ENCODE measurements around the gene AURKB. TPM values are rescaled to one million over a fixed set of nuclear protein-coding genes. Genes with fewer than 3 reads are reported as not detected.
"Not testable (repeated sequence)": the region's sequence is repeated elsewhere in the genome, so short reads cannot be mapped to it uniquely, and the experiment has no call there.

Gene AURKB
- total RNA-seq, 1 experiment from 2014 or later, result 141 TPM

DNA sequence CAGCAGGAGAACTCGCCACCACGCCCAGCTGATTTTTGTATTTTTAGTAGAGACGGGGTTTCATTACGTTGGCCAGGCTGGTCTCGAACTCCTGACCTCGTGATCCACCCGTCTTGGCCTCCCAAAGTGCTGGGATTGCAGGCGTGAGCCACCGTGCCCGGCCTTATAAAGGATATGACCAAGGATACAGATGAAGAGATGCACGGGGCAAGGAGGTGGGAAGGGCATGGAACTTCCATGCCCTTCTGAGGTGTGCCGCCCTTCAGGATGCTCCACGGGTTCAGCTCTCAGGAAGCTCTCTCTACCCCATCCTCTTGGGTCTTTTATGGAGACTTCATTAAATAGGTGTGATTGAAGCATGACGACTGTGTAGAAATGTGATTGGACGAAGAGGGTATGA, 3.6 kb upstream of the AURKB start:
- H3K9ac ChIP-seq (ENCODE audit: low read length); DNase-seq (ENCODE audit: low read depth, low spot score); intact Hi-C loops (cut with micrococcal nuclease); CTCF ChIA-PET; H3K9me2 ChIP-seq (ENCODE audit: insufficient read depth); H3K36me3 ChIP-seq (ENCODE audit: control insufficient read depth in 1 of 2, insufficient read depth in 2 of 2, low read length in 2 of 2); H3K27ac ChIP-seq (ENCODE audit: low read depth, low read length); BruUV-seq (replicated peaks); H3K27me3 ChIP-seq (ENCODE audit: insufficient read depth, low read length); RAD21 ChIA-PET (ENCODE audit: low non-redundant PET in 1 of 2, low total read pairs in 2 of 2, uncharacterized antibody in 2 of 2, unreplicated experiment in 2 of 2); H4K20me1 ChIP-seq (ENCODE audit: insufficient read depth); ATAC-seq; H3K4me3 ChIP-seq (replicated peaks in 1 of 2; ENCODE audit: low read depth in 1 of 2, low read length in 2 of 2); H3K9me3 ChIP-seq (ENCODE audit: control insufficient read depth in 1 of 2, insufficient read depth in 1 of 2, low read depth in 1 of 2, low read length in 2 of 2): not testable (repeated sequence)
- POLR2A ChIA-PET, result interaction anchor here (1.0 to 5.2 kb wide), 4 partner anchors 8 to 81 kb away, joined by 6 to 57 read pairs (median 14); partner anchors contain the start of genes CTC1 and SLC25A35
- H3K4me2 ChIP-seq (ENCODE audit: low read length), result peak overlapping the region; percentile 45
- H2AFZ ChIP-seq (ENCODE audit: low read depth, low read length, poor library complexity, severe bottlenecking), result peak overlapping the region; percentile 35
- TF ChIP-seq CBX3 (IDR thresholded peaks at IDR 0.05; ENCODE audit: low read depth) (peak; percentile 61; the same call in 1 of the 2 replicates), TCF7L2 (IDR thresholded peaks at IDR 0.05; ENCODE audit: borderline replicate concordance, extremely low read depth, insufficient read depth, insufficient read length) (peak; percentile 27)
- TF ChIP-seq, protein P1, sequence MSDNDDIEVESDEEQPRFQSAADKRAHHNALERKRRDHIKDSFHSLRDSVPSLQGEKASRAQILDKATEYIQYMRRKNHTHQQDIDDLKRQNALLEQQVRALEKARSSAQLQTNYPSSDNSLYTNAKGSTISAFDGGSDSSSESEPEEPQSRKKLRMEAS (IDR thresholded peaks at IDR 0.05), result peak; percentile 54; the same call in 1 of the 2 replicates
- peaks cover 37 to 73% of the 10 kb centered on the region in 2 experiments for H3K4me1 ChIP-seq (ENCODE audit: control insufficient read depth in 1 of 2, insufficient read depth in 2 of 2, low read length in 2 of 2)
- H3K79me2 ChIP-seq (ENCODE audit: insufficient read depth, low read length), result peaks cover 14% of the 10 kb centered on the region

DNA sequence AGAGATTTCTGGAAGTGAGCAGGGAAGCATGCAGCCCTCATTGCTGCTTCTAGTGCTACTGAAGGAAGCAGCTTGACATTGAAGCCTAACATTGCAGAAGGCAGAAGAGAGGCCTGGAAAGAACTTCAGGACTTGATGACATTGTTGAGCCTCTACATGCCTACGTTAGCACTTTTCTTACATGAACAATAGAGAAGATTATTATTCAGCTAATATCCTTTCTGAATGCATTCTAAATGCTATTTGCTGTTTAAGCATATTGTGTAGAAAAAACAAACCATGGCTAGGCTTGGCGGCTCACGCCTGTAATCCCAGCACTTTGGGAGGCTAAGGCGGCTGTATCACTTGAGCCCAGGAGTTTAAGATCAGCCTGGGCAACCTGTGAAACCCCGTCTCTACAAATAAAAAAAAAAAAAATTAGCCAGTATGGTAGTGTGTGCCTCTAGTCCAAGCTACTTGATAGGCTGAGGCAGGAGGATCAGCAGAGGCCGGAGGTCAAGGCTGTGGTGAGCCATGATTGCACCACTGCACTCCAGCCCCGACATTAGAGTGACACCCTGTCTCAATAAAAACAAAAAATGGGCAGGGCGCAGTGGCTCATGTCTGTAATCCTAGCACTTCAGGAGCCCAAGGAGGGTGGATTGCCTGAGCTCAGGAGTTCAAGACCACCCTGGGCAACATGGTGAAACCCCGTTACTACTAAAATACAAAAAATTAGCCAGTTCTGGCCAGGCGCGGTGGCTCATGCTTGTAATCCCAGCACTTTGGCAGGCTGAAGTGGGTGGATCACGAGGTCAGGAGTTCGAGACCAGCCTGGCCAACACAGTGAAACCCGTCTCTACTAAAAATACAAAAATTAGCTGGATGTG, 2.2 kb upstream of the AURKB start:
- H3K4me1 ChIP-seq (ENCODE audit: control insufficient read depth in 1 of 2, insufficient read depth in 2 of 2, low read length in 2 of 2), result peaks cover 29 to 66% of the 10 kb centered on the region in 2 experiments; a peak in 3 of 4 replicates
- no peaks in the 10 kb centered on the region for H3K9me2 ChIP-seq (ENCODE audit: insufficient read depth)
- BruUV-seq (replicated peaks), result no TSS peak
- H3K27me3 ChIP-seq (ENCODE audit: insufficient read depth, low read length), result no peaks in the 10 kb centered on the region
- CTCF ChIA-PET, result interaction anchor here (1.1 kb wide), 1 partner anchor 24 kb away, joined by 4 read pairs; no protein-coding TSS in a partner anchor
- peak overlapping the region; percentile 45 for H3K4me2 ChIP-seq (ENCODE audit: low read length)
- H3K79me2 ChIP-seq (ENCODE audit: insufficient read depth, low read length), result peaks cover 29% of the 10 kb centered on the region
- H3K4me3 ChIP-seq (replicated peaks in 1 of 2; ENCODE audit: low read depth in 1 of 2, low read length in 2 of 2), result no peak overlapping the region
- peak; percentile 34; the same call in 1 of the 2 replicates for TF ChIP-seq CEBPB (IDR thresholded peaks at IDR 0.05; ENCODE audit: low read depth)
- no peak for TF ChIP-seq RAD21 (IDR thresholded peaks at IDR 0.05; ENCODE audit: low read depth)
- 0 out of 2 replicates have a peak, but pooled peaks have one; percentile 43 for TF ChIP-seq CBX3 (IDR thresholded peaks at IDR 0.05; ENCODE audit: low read depth)
- peaks cover 2 to 8% of the 10 kb centered on the region in 2 experiments; a peak in 1 of 4 replicates for H3K36me3 ChIP-seq (ENCODE audit: control insufficient read depth in 1 of 2, insufficient read depth in 2 of 2, low read length in 2 of 2)
- peak overlapping the region; percentile 39 for H3K27ac ChIP-seq (ENCODE audit: low read depth, low read length)
- H4K20me1 ChIP-seq (ENCODE audit: insufficient read depth), result no peaks in the 10 kb centered on the region
- RAD21 ChIA-PET (ENCODE audit: low non-redundant PET in 1 of 2, low total read pairs in 2 of 2, uncharacterized antibody in 2 of 2, unreplicated experiment in 2 of 2), result interaction anchor here in 1 of 2 experiments (0.7 kb wide), 1 partner anchor 1464 kb away, joined by 3 read pairs; no protein-coding TSS in a partner anchor
- DNase-seq (ENCODE audit: low read depth, low spot score) (no peak), ATAC-seq (peak; percentile 45)
- no peaks in the 10 kb centered on the region for H3K9me3 ChIP-seq (ENCODE audit: control insufficient read depth in 1 of 2, insufficient read depth in 1 of 2, low read depth in 1 of 2, low read length in 2 of 2)
- H2AFZ ChIP-seq (ENCODE audit: low read depth, low read length, poor library complexity, severe bottlenecking), result peak overlapping the region; percentile 38
- intact Hi-C loops (cut with micrococcal nuclease), result no loop called here
- no peak overlapping the region for H3K9ac ChIP-seq (ENCODE audit: low read length)
- POLR2A ChIA-PET, result interaction anchor here (0.9 to 5.2 kb wide), 5 partner anchors 10 to 83 kb away, joined by 4 to 57 read pairs (median 6); partner anchors contain the start of genes BORCS6 and SLC25A35
